Natural killer cell treated with Interleukin-12 subunit alpha and Interleukin-12 subunit beta and Interleukin-15 and Interleukin-18, amount 100 ng/mL, for 72 hours (primary cell): ENCODE results near the gene PARL. TPM values are rescaled to one million over a fixed set of nuclear protein-coding genes. Genes with fewer than 3 reads are reported as not detected.
"Not testable (repeated sequence)": the region's sequence is repeated elsewhere in the genome, so short reads cannot be mapped to it uniquely, and the experiment has no call there.

Experiments used
- ATAC-seq, 2 donors: fragments of 150-1000 bp; cut with Tn5 transposase in 1 of 2; sonication (Bioruptor Pico), chemical (Tn5 transposase) in 1 of 2; 2 replicates each; pipeline ENCODE4 v1.10.0; 2021
- DNase-seq: peaks from one replicate; pipeline ENCODE4 v3.0.0; 2022; ENCODE audit warnings: low spot score
- H3K27ac Mint-ChIP-seq, 2 donors: 1 replicate in 1 of 2; 2 replicates in 1 of 2; pipeline ENCODE4 v1.8.0; 2022; ENCODE audit warnings: mixed read lengths in 2 of 2, mild to moderate bottlenecking in 1 of 2, moderate library complexity in 1 of 2
- H3K27me3 Mint-ChIP-seq, 2 donors: 1 replicate in 1 of 2; 2 replicates in 1 of 2; pipeline ENCODE4 v1.8.0; 2022; ENCODE audit warnings: mixed read lengths in 2 of 2
- H3K36me3 Mint-ChIP-seq: one replicate; pipeline ENCODE4 v1.8.0; 2022; ENCODE audit warnings: mixed read lengths
- H3K4me1 Mint-ChIP-seq, 2 donors: 1 replicate in 1 of 2; 2 replicates in 1 of 2; pipeline ENCODE4 v1.8.0; 2022; ENCODE audit warnings: low read depth in 2 of 2, mixed read lengths in 2 of 2, mild to moderate bottlenecking in 1 of 2
- H3K4me3 Mint-ChIP-seq: one replicate; pipeline ENCODE4 v1.8.0; 2022; ENCODE audit warnings: mixed read lengths
- H3K9me3 Mint-ChIP-seq: 2 replicates; pipeline ENCODE4 v1.8.0; 2022; ENCODE audit warnings: mixed read lengths
- total RNA-seq, 2 donors: library from RNA; stranded (reverse); gene quantifications; one replicate each; pipeline ENCODE4 v1.2.3, GENCODE V29; 2022

PARL gene
- total RNA-seq, 2 donors from 2014 or later: 79.3 to 98.7 TPM

DNA sequence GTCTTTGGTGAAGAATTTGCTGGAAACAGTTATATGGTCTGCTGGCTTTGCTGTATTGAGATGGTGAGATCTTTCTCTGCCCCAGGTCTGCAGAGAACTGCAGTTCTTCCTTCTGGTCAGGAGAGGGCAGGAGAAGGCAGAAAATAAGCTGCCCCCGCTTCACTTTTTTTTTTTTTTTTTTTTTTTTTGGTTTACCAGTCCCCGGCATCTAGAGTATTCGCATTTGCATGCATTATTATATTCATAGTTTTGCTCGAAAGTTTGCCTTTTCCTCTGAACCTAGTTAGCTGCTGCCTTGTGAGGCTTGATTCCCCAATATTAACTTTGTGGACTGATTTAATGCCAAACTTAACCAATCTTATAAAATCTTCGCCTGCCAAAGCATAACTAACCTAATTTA, 10.6 kb upstream of the PARL start:
- ATAC-seq: peak; percentile 65 to 70
- H3K9me3 Mint-ChIP-seq: no peaks in the 10 kb centered on the region

DNA sequence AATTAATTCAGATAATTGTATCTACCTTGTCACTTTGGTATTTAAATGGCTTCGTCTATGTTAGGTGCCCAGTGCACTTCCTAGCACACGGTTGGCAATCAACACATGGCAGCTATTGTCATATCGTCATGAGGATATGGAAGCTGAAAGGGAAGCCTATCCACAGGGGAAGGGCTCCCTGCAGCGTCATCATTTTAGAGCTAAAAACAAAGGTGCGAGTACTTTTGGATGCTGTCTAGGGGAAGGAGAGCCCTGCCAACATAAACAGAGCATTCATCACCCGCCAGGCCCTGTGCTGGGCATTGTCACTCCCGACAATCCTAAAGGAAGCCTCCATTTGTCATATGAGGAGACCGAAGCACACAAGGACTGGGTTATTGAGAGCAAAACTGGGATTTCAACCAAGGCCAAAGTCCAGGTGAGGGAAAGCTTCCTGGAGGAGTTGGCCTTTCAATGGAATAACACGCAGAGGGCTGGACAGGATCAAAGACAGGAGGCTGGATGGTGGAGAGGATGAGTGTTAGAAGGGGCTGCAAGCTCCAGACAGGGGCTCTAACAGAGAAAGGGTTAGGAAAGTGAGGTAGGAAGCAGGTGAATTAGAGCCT, 8.0 kb upstream of the PARL start:
- Mint-ChIP-seq H3K4me1 (no peaks in the 10 kb centered on the region), H3K36me3 (no peaks in the 10 kb centered on the region), H3K27me3 (peaks cover 8 to 16% of the 10 kb centered on the region in 2 donors), H3K9me3 (no peaks in the 10 kb centered on the region), H3K27ac (no peak overlapping the region), H3K4me3 (no peak overlapping the region)
- DNase-seq (no peak), ATAC-seq (no peak)

More for the DNA sequence above, 10.6 kb upstream of the PARL start:
- no peak for DNase-seq
- no peak overlapping the region for H3K4me3 Mint-ChIP-seq
- H3K27ac Mint-ChIP-seq: no peak overlapping the region
- H3K27me3 Mint-ChIP-seq: peaks cover 4 to 13% of the 10 kb centered on the region in 2 donors
- H3K4me1 Mint-ChIP-seq: no peaks in the 10 kb centered on the region
- no peaks in the 10 kb centered on the region for H3K36me3 Mint-ChIP-seq

DNA sequence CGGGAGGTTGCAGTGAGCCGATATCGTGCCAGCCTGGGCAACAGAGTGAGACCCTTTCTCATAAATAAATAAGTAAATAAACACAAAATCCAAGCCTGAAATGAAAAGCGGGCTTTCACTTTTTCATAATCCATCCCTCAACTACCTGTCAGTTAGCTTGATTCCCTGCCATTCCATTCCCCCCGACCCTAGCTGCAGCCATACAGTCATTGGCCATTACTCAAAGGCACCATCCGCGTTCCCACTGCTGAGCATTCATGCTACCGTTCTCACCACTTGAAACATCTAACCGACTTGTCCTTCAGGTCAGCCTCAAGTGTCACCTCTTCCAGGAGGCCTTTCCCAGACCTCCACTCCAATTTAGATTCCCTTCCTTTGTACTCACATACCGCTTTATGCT, 1.1 kb upstream of the PARL start:
- Mint-ChIP-seq H3K4me1 (peaks cover 23 to 29% of the 10 kb centered on the region in 2 donors), H3K36me3 (no peaks in the 10 kb centered on the region), H3K27ac (peak overlapping the region; percentile 52 to 56), H3K9me3 (no peaks in the 10 kb centered on the region), H3K4me3 (peak overlapping the region; percentile 77), H3K27me3 (peaks cover 5 to 8% of the 10 kb centered on the region in 2 donors)
- ATAC-seq: no peak
- DNase-seq: no peak

DNA sequence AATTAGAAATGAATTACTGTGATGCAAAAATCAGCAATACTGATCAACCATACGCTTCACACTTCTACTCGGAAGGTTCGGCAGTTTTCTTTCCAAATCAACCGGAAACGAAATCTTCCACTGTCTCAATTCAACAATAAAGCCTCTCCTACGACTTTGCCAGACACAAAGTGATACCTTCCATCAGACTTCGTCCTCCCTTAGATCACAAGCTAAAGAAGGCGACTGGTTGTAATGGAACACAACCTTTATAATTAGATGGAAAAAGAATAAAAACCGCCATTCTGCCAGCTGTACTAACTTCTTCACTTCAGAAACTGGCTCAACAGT, 618 bp downstream of the PARL start:
- DNase-seq (no peak), ATAC-seq (no peak)
- Mint-ChIP-seq H3K4me3 (peak overlapping the region; percentile 91), H3K27ac (peak overlapping the region; percentile 83 to 90), H3K9me3 (no peaks in the 10 kb centered on the region), H3K27me3 (no peaks in the 10 kb centered on the region), H3K36me3 (no peaks in the 10 kb centered on the region), H3K4me1 (peaks cover 25 to 29% of the 10 kb centered on the region in 2 donors)

DNA sequence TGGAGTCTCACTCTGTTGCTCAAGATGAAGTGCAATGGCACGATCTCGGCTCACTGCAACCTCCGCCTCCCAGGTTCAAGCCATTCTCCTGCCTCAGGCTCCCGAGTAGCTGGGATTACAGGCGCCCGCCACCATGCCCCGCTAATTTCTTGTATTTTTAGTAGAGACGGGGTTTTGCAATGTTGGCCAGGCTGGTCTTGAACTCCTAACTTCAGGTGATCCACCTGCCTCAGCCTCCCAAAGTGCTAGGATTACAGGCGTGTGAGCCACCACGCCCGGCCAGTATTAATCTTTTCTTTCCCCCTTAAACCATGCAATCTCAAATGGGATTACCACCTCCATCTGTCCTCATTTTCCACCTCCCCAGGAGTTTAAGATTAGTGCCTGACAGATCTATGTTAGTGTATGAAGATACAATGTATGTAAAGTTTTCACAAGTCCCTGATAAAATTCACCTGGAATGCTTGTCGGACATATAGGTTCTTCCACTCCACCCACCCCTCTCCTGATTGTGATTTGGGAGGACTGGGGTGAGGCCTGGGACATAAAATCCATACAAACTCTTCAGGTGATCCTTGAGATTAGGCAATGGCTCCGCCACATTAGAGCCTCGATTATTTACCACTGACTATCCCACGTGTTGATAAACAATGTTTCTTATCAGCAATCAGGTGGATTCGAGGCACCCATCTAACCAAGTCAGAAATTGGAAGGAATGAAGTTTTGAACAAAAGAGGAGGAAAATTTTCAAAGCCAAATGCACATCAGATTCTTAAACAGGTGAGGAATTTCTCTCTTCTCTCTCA, 1.2 kb downstream of the PARL start:
- ATAC-seq (no peak), DNase-seq (no peak)
- Mint-ChIP-seq H3K4me1 (peaks cover 29 to 30% of the 10 kb centered on the region in 2 donors), H3K4me3 (peak overlapping the region; percentile 91), H3K27ac (peak overlapping the region; percentile 83 to 90), H3K36me3 (no peaks in the 10 kb centered on the region), H3K27me3 (no peaks in the 10 kb centered on the region), H3K9me3 (no peaks in the 10 kb centered on the region)

DNA sequence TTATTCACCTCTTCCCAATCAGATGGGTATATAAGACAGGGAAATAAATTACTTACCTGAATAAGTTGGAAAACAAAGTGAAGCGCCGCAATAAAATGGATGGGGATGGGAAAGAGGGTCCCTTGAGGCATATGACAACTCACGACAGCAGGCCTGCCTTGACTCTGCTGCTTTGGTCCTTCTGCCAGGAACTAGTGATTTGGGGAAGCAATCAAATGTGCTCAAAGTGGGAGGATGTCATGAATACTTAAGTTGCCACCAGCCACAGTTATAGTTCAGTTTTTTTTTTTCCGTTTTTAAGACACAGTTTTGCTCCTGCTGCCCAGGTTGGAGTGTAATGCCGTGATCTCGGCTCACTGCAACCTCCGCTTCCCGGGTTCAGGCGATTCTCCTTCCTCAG, 4.6 kb downstream of the PARL start:
- peaks cover 33 to 36% of the 10 kb centered on the region in 2 donors for H3K4me1 Mint-ChIP-seq
- H3K36me3 Mint-ChIP-seq: no peaks in the 10 kb centered on the region
- ATAC-seq: no peak
- H3K27me3 Mint-ChIP-seq: no peaks in the 10 kb centered on the region
- H3K9me3 Mint-ChIP-seq: no peaks in the 10 kb centered on the region
- DNase-seq: no peak
- no peak overlapping the region for H3K27ac Mint-ChIP-seq
- no peak overlapping the region for H3K4me3 Mint-ChIP-seq

DNA sequence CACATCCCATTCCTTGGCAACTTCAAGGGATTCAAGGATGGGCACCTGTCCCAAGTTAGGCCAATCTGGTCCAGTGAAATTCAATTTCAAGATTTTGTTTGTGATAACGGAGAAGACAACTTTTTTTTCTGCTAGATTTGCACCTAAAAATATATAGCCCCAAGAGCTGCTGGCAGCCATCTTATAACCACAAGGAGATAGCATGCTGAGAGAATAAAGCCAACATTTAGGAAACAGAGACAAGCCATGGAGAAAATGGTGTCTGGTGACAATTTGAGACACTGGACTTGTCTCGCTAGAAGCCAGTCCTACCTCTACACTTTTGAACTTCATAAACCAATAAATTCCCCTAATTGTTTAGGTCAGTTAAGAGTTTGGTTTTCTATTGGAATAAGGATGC, 5.4 kb downstream of the PARL start:
- Mint-ChIP-seq H3K4me1 (peaks cover 28 to 31% of the 10 kb centered on the region in 2 donors), H3K9me3 (no peaks in the 10 kb centered on the region), H3K27me3 (no peaks in the 10 kb centered on the region), H3K36me3 (no peaks in the 10 kb centered on the region), H3K27ac (no peak overlapping the region), H3K4me3 (no peak overlapping the region)
- no peak for DNase-seq
- ATAC-seq: no peak

DNA sequence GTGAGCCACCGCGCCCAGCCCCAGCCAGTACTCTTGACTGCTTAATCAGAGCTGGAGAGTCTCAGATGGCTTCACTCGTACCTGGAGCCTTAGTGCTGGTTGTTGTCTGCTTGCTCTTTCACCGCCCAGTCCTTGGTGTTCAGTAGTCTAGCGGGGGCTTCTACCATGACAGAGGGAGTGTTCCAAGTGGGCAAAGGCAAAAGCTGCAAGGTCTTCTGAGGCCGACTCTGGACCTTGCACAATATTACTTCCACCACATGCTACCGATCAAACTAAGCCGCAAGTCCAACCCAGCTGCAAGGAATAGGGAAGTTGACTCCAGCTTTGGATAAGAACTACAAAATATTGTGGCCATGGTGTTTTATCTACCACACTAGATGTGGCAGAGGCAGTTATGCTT, 6.6 kb downstream of the PARL start:
- Mint-ChIP-seq H3K27ac (no peak overlapping the region), H3K9me3 (no peaks in the 10 kb centered on the region), H3K27me3 (no peaks in the 10 kb centered on the region), H3K4me3 (no peak overlapping the region), H3K4me1 (peaks cover 16 to 25% of the 10 kb centered on the region in 2 donors), H3K36me3 (no peaks in the 10 kb centered on the region)
- DNase-seq: no peak
- ATAC-seq: peak in 1 of 2 donors; percentile 68

DNA sequence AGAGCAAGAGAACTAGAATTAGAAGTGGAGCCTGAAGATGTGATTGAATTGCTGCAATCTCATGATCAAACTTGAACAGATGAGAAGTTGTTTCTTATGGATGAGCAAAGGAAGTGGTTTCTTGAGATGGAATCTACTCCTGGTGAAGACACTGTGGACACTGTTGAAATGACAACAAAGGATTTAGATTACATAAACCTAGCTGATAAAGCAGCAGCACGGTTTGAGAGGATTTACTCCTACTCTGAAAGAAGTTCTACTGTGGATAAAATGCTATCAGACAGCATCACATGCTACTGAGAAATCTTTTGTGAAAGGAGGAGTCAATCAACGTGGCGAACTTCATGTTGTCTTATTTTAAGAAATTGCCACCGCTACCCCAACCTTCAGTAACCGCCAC, 7.5 kb downstream of the PARL start:
- H3K4me3 Mint-ChIP-seq, H3K27me3 Mint-ChIP-seq, H3K36me3 Mint-ChIP-seq, DNase-seq, ATAC-seq, H3K9me3 Mint-ChIP-seq: not testable (repeated sequence)
- Mint-ChIP-seq H3K27ac (peak overlapping the region; percentile 59 to 80), H3K4me1 (peaks cover 15 to 27% of the 10 kb centered on the region in 2 donors)

DNA sequence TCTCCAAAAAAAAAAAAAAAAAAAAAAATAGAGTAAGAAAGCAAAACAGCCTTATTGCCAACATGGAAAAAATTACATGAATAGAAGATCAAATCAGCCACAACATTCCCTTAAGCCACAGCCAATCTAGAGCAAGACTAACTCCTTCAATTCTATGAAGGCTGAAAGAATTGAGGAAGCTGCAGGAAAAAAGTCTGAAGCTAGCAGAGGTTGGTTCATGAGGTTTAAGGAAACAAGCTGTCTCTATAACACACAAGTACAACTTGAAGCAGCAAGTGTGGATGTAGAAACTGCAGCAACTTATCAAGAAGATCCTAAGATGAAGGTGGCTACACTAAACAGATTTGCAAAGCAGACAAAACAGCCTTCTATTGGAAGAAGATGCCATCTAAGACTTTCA, 9.3 kb downstream of the PARL start:
- Mint-ChIP-seq H3K27ac (no peak overlapping the region), H3K4me3 (no peak overlapping the region), H3K36me3 (no peaks in the 10 kb centered on the region), H3K9me3 (no peaks in the 10 kb centered on the region), H3K27me3 (no peaks in the 10 kb centered on the region), H3K4me1 (peaks cover 23 to 35% of the 10 kb centered on the region in 2 donors)
- ATAC-seq (no peak), DNase-seq (no peak)

DNA sequence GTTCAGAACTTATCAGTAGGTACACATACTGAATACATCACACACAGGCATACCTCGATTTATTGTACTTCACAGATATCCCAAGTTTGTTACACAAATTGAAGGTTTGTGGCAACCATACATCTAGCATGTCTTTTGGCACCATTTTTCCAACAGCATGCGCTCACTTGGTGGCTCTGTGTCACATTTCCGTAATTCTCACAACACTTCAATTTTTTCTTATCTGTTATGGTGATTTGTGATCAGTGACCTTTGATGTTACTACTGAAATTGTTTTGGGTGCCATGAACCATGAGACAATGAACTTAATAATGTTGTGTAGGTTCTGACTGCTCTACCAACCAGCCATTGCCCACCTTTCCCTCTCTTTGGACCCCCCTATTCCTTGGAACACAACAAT, 10.8 kb downstream of the PARL start:
- DNase-seq (no peak), ATAC-seq (no peak)
- Mint-ChIP-seq H3K9me3 (no peaks in the 10 kb centered on the region), H3K27ac (no peak overlapping the region), H3K4me1 (peaks cover 28 to 34% of the 10 kb centered on the region in 2 donors), H3K4me3 (no peak overlapping the region), H3K27me3 (no peaks in the 10 kb centered on the region), H3K36me3 (no peaks in the 10 kb centered on the region)

DNA sequence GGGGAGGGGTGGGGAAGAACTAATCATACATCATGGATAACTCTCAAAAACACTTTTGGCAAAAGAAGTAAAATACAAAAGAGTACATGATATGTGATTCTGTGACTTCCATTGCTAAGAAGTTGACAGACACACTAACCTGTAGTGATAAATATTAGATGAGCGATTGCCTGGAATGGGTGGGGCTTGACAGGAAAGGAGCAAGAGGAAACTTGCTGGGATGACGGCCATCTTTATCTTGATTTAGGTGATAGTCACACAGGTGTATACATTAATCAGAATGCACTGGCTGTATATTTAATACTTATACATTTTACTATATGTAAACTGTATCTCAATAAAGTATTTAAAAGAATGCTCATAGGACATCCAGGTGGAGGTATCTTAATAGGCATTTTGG, 13.1 kb downstream of the PARL start:
- ATAC-seq (no peak), DNase-seq (no peak)
- Mint-ChIP-seq H3K4me3 (no peak overlapping the region), H3K27me3 (no peaks in the 10 kb centered on the region), H3K27ac (no peak overlapping the region), H3K36me3 (no peaks in the 10 kb centered on the region), H3K9me3 (no peaks in the 10 kb centered on the region), H3K4me1 (peaks cover 20 to 23% of the 10 kb centered on the region in 2 donors)

DNA sequence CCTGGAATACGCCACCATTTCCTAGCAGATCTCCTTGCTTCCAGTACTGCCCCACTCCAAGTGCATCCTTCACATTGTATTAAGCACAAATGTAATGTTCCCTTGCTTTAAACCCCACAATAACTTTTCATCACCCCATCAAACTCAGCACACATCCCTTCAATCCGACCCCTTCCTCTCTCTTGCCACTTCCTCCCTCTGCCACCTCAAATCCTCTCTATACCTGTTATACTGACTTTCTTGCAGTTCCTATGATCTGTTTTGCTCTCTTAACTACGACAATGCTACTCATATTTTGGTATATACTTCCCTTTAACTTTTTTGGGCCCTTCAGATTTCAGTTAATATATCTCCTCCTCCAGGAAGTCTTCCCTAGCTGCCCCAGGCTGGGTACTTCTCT, 14.1 kb downstream of the PARL start:
- Mint-ChIP-seq H3K4me1 (peaks cover 19 to 22% of the 10 kb centered on the region in 2 donors), H3K4me3 (no peak overlapping the region), H3K27me3 (no peaks in the 10 kb centered on the region), H3K36me3 (no peaks in the 10 kb centered on the region), H3K27ac (peak overlapping the region in 1 of 2 donors; percentile 2), H3K9me3 (no peaks in the 10 kb centered on the region)
- ATAC-seq (no peak), DNase-seq (no peak)

DNA sequence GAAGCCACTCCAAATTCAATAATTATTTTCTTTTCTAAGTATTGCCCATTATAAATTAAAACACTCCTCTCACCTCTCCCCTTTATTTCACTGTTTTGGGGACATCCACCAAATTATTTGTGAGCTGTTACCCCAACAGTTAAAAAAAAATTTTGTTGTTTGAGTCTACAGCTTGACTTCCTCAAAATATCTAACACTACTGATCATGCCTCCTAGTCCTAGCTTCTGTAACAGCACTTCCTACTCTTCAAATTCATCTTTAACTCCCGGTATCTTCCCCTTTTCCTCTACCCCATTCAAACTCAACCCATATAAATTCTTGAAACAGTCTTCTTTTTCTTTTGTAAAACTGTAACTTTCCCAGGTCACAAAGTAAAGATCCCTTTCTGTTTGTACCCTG, 15.9 kb downstream of the PARL start:
- DNase-seq (no peak), ATAC-seq (no peak)
- H3K27ac Mint-ChIP-seq: no peak overlapping the region
- no peaks in the 10 kb centered on the region for H3K9me3 Mint-ChIP-seq
- no peaks in the 10 kb centered on the region for H3K36me3 Mint-ChIP-seq
- peaks cover 17 to 22% of the 10 kb centered on the region in 2 donors for H3K4me1 Mint-ChIP-seq
- H3K27me3 Mint-ChIP-seq: no peaks in the 10 kb centered on the region
- H3K4me3 Mint-ChIP-seq: no peak overlapping the region
